22Rv1 (cell line): ENCODE measurements around the gene GRAP.

ENCODE experiments used
- H3K27ac ChIP-seq: fragments of 450-650 bp; 2 replicates; pipeline ENCODE4 v1.5.1; 2017
- ZFX ChIP-seq: fragments of 450-650 bp; IDR thresholded peaks from 2 replicates; pipeline ENCODE4 v1.6.1; 2017; ENCODE audit warnings: antibody characterized with exemption, borderline replicate concordance
- TF ChIP-seq, protein P1 (sequence below): fragments of 450-650 bp; IDR thresholded peaks from 2 replicates; pipeline ENCODE4 v1.5.1; 2017; ENCODE audit warnings: mild to moderate bottlenecking

Gene GRAP

DNA sequence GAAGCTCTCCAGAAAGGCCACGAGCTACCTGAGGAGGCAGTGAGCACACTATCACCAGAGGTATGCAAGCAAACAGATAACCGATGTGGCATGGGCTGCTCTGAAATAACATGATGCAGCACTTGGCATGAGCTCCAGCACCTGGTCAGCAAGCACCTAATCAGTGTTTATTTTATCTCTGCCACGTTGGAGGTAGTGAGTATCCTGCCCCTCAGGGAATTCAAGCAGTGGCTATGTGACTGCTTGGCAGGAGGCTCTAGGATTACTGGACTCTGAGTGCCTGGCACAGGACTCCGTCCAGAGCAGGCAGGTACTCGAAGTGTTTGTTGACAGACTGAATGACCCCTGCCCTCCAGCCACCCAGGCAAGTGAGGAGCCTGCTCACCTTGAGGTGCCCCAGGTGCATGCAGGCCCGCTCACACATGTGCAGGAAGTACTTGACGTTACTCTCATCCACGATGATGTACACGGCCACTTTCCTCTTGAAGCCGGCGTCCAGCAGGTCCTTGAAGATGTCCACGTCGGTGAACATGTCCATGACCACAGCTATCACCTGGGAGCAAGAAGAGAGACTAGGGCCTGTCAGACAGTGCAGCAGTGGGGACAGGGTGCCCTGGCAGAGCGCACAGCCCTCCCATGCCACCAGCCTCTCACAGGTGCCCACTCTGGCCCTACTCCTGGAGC lies 58.8 kb downstream of the GRAP start:
- TF ChIP-seq, protein P1, sequence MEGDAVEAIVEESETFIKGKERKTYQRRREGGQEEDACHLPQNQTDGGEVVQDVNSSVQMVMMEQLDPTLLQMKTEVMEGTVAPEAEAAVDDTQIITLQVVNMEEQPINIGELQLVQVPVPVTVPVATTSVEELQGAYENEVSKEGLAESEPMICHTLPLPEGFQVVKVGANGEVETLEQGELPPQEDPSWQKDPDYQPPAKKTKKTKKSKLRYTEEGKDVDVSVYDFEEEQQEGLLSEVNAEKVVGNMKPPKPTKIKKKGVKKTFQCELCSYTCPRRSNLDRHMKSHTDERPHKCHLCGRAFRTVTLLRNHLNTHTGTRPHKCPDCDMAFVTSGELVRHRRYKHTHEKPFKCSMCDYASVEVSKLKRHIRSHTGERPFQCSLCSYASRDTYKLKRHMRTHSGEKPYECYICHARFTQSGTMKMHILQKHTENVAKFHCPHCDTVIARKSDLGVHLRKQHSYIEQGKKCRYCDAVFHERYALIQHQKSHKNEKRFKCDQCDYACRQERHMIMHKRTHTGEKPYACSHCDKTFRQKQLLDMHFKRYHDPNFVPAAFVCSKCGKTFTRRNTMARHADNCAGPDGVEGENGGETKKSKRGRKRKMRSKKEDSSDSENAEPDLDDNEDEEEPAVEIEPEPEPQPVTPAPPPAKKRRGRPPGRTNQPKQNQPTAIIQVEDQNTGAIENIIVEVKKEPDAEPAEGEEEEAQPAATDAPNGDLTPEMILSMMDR = no peak
- no peak for TF ChIP-seq ZFX
- H3K27ac ChIP-seq = no peak overlapping the region

DNA sequence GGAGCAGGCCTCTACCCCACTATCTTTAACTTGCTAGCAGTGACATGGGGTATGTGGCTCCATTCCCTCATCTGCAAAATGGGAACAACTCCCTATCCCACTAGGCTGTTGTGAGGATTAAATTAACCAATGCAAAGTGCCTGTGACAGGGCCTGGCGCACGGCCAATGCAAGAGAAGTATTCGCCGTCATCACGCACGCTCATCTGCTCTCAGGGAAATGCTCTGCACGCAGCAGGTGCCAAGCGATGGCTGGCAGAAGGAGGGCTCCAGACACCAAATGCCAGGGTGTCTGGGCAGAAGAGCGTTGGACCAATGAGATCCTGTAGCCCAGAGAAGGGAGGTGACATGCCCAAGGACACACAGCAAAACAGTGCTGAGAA lies 59.5 kb downstream of the GRAP start:
- TF ChIP-seq ZFX = no peak
- TF ChIP-seq, protein P1 = no peak
- no peak overlapping the region for H3K27ac ChIP-seq

DNA sequence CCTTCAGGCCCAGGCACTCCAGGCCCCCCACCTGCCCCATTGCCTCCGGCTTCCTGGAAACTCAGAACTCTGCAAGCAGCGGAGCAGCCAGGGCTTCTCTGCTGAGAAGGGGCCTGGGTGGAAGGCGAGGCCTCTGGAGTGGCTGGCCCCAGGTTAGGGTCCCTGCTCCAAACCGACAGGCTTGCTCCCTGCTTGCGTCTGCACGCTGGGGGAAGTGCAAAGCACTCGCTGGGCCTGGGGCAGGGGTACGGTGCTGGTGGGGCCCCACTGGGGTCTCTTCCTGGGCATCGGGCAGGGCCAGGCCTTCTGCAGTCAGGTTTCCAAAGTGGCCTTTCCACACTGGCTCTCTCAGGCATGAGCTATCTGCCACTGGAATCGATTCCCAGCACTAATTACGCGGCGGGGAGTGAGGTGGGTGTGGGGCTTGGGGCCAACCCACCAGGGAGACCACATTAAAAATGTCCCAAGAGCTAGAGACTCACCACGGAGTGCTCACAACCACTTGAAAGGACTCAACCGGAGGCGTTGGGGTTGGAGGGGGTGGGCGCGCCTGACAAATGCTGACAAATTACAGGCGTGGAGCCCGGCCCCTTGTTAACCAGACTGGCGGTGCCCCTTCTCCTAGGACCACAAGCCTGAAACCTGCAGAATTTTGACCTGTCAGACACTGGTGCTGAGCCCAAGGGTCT lies 60.1 kb downstream of the GRAP start:
- TF ChIP-seq ZFX = no peak
- TF ChIP-seq, protein P1 = no peak
- H3K27ac ChIP-seq = no peak overlapping the region

GRCh38 chr17:18985475-18985874 lies 61.3 kb downstream of the GRAP start:
- TF ChIP-seq ZFX = no peak
- TF ChIP-seq, protein P1 = no peak
- no peak overlapping the region for H3K27ac ChIP-seq

- TF ChIP-seq, protein P1 = no peak
- no peak for TF ChIP-seq ZFX
- H3K27ac ChIP-seq = no peak overlapping the region
These were observed 62.3 kb downstream of the GRAP start for GRCh38 chr17:18984273-18985114.

- no peak for TF ChIP-seq ZFX
- TF ChIP-seq, protein P1 = no peak
- peak overlapping the region; percentile 46 for H3K27ac ChIP-seq
These were observed 64.9 kb downstream of the GRAP start for GRCh38 chr17:18981642-18982424.
